ENCODE results near the gene TTN.
A peak's percentile ranks its signal among the peaks of the same experiment; 100 is the strongest.

Gene TTN

DNA sequence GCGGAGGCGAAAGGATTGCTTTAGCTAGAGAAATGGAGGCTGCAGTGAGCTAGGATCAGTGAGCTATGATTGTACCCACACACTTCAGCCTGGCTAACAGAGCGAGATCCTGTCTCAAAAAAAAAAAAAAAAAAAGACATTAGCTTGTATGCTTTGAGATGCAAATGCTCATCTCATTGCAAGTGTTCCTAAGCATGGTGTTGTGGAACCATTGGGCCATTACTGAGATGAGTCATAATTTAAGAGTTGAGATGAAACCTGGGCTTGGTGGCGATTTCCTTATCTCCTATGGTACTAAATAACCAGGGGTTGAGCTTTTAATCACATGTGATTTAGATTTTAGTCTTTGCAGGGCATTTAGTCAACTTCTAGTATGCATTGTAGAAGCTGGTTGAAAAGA is 324.8 kb downstream of the TTN start:
- H3K79me1 ChIP-seq (replicated peaks; ENCODE audit: low read length, poor library complexity, severe bottlenecking) = peaks cover 16% of the 10 kb centered on the region
- H3K9me3 ChIP-seq (ENCODE audit: control insufficient read depth, low read length) = no peaks in the 10 kb centered on the region
- H3K27ac ChIP-seq (ENCODE audit: low read length, poor library complexity, severe bottlenecking) = no peak overlapping the region
- H2AFZ ChIP-seq (ENCODE audit: low read depth, low read length) = no peak overlapping the region
- no peak overlapping the region for H2BK12ac ChIP-seq (ENCODE audit: low read length in 2 of 2)
- no peak overlapping the region for H3K23ac ChIP-seq (ENCODE audit: low read length in 2 of 2)
- H3K4me1 ChIP-seq (ENCODE audit: control insufficient read depth, insufficient read depth, low read depth, low read length) = peaks cover 6% of the 10 kb centered on the region
- peak overlapping the region; percentile 100 for H3K9ac ChIP-seq (ENCODE audit: low read length)
- H3K27me3 ChIP-seq (ENCODE audit: control insufficient read depth in 1 of 2, insufficient read depth in 1 of 2, low read length in 2 of 2) = no peaks in the 10 kb centered on the region
- no peak overlapping the region for H4K91ac ChIP-seq (ENCODE audit: low read length)
- DNase-seq = peak; percentile 23
- H3K18ac ChIP-seq (ENCODE audit: low read depth in 1 of 2, low read length in 2 of 2) = no peak overlapping the region
- no peak overlapping the region for H3K14ac ChIP-seq (ENCODE audit: low read length in 2 of 2)
- no peak overlapping the region for H3K4me2 ChIP-seq (ENCODE audit: low read length, poor library complexity, severe bottlenecking)
- H2BK15ac ChIP-seq (ENCODE audit: low read depth, poor library complexity, severe bottlenecking) = no peak overlapping the region
- peak overlapping the region in 1 of 2 experiments; percentile 95 for H3K4me3 ChIP-seq (ENCODE audit: insufficient read depth in 1 of 2, low read depth in 1 of 2, low read length in 2 of 2)
- H4K8ac ChIP-seq (ENCODE audit: low read length) = no peak overlapping the region
- H3K36me3 ChIP-seq (ENCODE audit: control insufficient read depth in 1 of 2, insufficient read depth in 2 of 2, low read depth in 1 of 2, low read length in 2 of 2) = peaks cover 0 to 16% of the 10 kb centered on the region in 2 experiments
- 94% methylated on average over 4 of the region's 4 CpGs for WGBS
- H2BK5ac ChIP-seq (ENCODE audit: low read depth, low read length, poor library complexity, severe bottlenecking) = no peak overlapping the region
- H2AK5ac ChIP-seq (ENCODE audit: low read length, severe bottlenecking) = no peak overlapping the region
- no peak overlapping the region for H2BK120ac ChIP-seq (ENCODE audit: low read depth, low read length)
- H3K4ac ChIP-seq (ENCODE audit: low read depth in 1 of 2, low read length in 2 of 2) = no peak overlapping the region

DNA sequence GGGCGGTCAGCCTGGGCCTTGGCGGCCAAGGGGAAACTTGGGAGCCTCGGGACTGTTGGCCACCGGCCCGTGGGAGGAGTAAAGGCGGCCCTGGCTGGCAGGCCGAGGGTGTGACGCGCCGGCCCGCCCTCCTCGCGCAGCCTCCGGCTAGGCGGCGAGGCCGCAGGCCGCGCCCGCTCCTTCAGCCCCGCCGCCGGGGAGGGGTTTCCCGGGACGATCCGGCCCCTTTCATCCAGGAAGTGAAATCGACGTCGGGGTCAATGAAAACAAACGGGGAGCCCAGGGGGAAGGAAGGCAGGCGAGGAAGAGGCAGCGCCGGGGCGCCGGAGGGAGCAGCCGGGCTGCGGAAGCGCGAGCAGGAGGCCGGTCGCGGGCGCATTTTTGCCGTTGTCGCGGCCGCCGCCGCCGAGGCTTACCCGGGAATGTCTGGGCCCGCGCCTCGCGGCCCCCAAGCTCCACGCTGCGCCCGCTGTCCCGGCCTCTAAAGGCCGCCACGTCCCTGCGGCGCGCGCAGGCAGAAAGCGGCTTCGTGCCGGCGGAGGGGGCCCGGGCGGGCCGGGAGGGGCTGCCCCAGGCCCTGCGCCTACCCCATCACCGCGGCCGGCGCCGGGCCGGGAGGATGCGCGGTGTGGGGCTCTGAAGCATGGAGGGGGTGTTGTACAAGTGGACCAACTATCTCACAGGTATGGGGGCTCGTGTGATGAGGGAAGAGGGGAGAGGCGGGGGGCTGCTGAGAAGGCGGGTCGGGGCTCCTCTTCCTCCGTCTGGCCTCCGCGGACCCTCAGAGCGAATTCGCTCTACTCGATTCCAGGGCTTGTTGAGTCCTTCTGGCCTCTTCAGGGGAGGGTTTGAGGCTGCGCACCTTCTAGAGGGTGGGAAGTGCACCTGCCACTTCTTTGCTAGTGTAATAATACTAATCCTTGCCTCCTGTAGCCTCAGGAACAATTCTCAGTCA is 326.7 kb downstream of the TTN start, which contains the start of gene PLEKHA3:
PLEKHA3 (plus strand) TSS at position 231 of the 955 bp plus-strand sequence; CDS start at position 644, 413 bp downstream.
- Histone ChIP-seq H4K91ac (ENCODE audit: low read length) (no peak within 1 kb of the TSS), H3K9me3 (ENCODE audit: control insufficient read depth, low read length) (no peaks in the 10 kb centered on the region), H4K8ac (ENCODE audit: low read length) (peak within 1 kb of the TSS; percentile 46), H2BK120ac (ENCODE audit: low read depth, low read length) (no peak within 1 kb of the TSS), H3K14ac (ENCODE audit: low read length in 2 of 2) (peak within 1 kb of the TSS in 1 of 2 experiments; percentile 59), H2AK5ac (ENCODE audit: low read length, severe bottlenecking) (peak within 1 kb of the TSS; percentile 29), H3K4me3 (ENCODE audit: insufficient read depth in 1 of 2, low read depth in 1 of 2, low read length in 2 of 2) (peak within 1 kb of the TSS; percentile 83 to 98), H3K27ac (ENCODE audit: low read length, poor library complexity, severe bottlenecking) (peak within 1 kb of the TSS; percentile 48), H3K4me1 (ENCODE audit: control insufficient read depth, insufficient read depth, low read depth, low read length) (peaks cover 6% of the 10 kb centered on the region), H2BK5ac (ENCODE audit: low read depth, low read length, poor library complexity, severe bottlenecking) (no peak within 1 kb of the TSS), H2BK15ac (ENCODE audit: low read depth, poor library complexity, severe bottlenecking) (peak within 1 kb of the TSS; percentile 41), H3K9ac (ENCODE audit: low read length) (peak within 1 kb of the TSS; percentile 100), H3K27me3 (ENCODE audit: control insufficient read depth in 1 of 2, insufficient read depth in 1 of 2, low read length in 2 of 2) (no peaks in the 10 kb centered on the region), H3K23ac (ENCODE audit: low read length in 2 of 2) (peak within 1 kb of the TSS in 1 of 2 experiments; percentile 72), H3K79me1 (replicated peaks; ENCODE audit: low read length, poor library complexity, severe bottlenecking) (peaks cover 9% of the 10 kb centered on the region), H3K36me3 (ENCODE audit: control insufficient read depth in 1 of 2, insufficient read depth in 2 of 2, low read depth in 1 of 2, low read length in 2 of 2) (no peaks in the 10 kb centered on the region), H3K4ac (ENCODE audit: low read depth in 1 of 2, low read length in 2 of 2) (peak within 1 kb of the TSS; percentile 40 to 73), H2AFZ (ENCODE audit: low read depth, low read length) (peak within 1 kb of the TSS; percentile 76), H3K18ac (ENCODE audit: low read depth in 1 of 2, low read length in 2 of 2) (peak within 1 kb of the TSS in 1 of 2 experiments; percentile 82), H2BK12ac (ENCODE audit: low read length in 2 of 2) (peak within 1 kb of the TSS in 1 of 2 experiments; percentile 54), H3K4me2 (ENCODE audit: low read length, poor library complexity, severe bottlenecking) (peak within 1 kb of the TSS; percentile 85)
- WGBS = under 1% methylated on average over 60 of the region's 92 CpGs
- DNase-seq = peak; percentile 97

DNA sequence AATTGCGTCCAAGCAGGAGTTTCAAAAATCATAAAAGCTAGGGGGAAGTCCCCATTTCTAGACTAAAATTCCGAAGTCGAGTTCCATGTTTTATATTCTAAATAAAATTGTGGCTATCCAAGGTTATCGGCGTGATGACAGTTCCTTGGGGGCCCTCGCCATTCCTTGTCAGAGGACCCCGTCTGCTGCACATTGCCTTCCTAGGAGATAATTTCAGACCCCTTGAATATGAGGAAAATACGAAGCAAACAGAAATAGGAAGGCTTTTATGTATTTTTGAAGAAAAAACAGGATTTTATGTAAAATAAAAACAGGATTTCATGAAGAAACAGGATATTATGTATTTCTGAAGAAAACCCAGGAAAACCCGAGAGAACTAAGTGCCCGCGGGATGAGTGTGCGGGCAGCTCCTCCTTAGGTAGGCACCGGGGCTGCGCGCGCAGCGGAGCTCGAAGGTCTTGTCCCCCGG is 327.4 kb downstream of the TTN start:
- Histone ChIP-seq H4K91ac (ENCODE audit: low read length) (no peak overlapping the region), H3K4ac (ENCODE audit: low read depth in 1 of 2, low read length in 2 of 2) (no peak overlapping the region), H2BK120ac (ENCODE audit: low read depth, low read length) (no peak overlapping the region), H3K27ac (ENCODE audit: low read length, poor library complexity, severe bottlenecking) (peak overlapping the region; percentile 48), H3K9me3 (ENCODE audit: control insufficient read depth, low read length) (no peaks in the 10 kb centered on the region), H3K23ac (ENCODE audit: low read length in 2 of 2) (no peak overlapping the region), H4K8ac (ENCODE audit: low read length) (peak overlapping the region; percentile 46), H3K9ac (ENCODE audit: low read length) (peak overlapping the region; percentile 100), H2AK5ac (ENCODE audit: low read length, severe bottlenecking) (peak overlapping the region; percentile 29), H2BK5ac (ENCODE audit: low read depth, low read length, poor library complexity, severe bottlenecking) (no peak overlapping the region), H3K36me3 (ENCODE audit: control insufficient read depth in 1 of 2, insufficient read depth in 2 of 2, low read depth in 1 of 2, low read length in 2 of 2) (no peaks in the 10 kb centered on the region), H3K79me1 (replicated peaks; ENCODE audit: low read length, poor library complexity, severe bottlenecking) (peaks cover 8% of the 10 kb centered on the region), H3K18ac (ENCODE audit: low read depth in 1 of 2, low read length in 2 of 2) (peak overlapping the region in 1 of 2 experiments; percentile 22), H2BK12ac (ENCODE audit: low read length in 2 of 2) (no peak overlapping the region), H3K4me2 (ENCODE audit: low read length, poor library complexity, severe bottlenecking) (peak overlapping the region; percentile 85), H2BK15ac (ENCODE audit: low read depth, poor library complexity, severe bottlenecking) (no peak overlapping the region), H3K4me1 (ENCODE audit: control insufficient read depth, insufficient read depth, low read depth, low read length) (peaks cover 6% of the 10 kb centered on the region), H2AFZ (ENCODE audit: low read depth, low read length) (no peak overlapping the region), H3K14ac (ENCODE audit: low read length in 2 of 2) (no peak overlapping the region), H3K4me3 (ENCODE audit: insufficient read depth in 1 of 2, low read depth in 1 of 2, low read length in 2 of 2) (peak overlapping the region; percentile 83 to 98), H3K27me3 (ENCODE audit: control insufficient read depth in 1 of 2, insufficient read depth in 1 of 2, low read length in 2 of 2) (no peaks in the 10 kb centered on the region)
- DNase-seq = no peak
- 36% methylated on average over 19 of the region's 19 CpGs for WGBS

DNA sequence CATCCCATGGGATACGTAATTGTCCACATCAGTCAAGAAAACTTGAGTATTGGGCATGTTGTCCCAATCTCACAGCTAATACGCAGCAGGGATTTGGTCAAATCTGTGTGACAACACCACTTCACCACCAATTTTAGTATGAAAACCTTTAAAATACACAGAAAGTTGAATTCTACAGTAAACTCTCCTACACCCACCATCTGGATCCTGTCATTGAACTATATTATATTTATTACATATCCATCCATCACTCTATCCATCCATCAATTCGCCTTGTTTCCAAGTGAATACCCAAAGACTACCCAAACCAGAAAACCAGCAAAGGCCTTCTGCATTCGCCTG is 328.0 kb downstream of the TTN start:
- Histone ChIP-seq H2BK5ac (ENCODE audit: low read depth, low read length, poor library complexity, severe bottlenecking) (no peak overlapping the region), H3K4me2 (ENCODE audit: low read length, poor library complexity, severe bottlenecking) (peak overlapping the region; percentile 85), H2BK120ac (ENCODE audit: low read depth, low read length) (no peak overlapping the region), H3K4me3 (ENCODE audit: insufficient read depth in 1 of 2, low read depth in 1 of 2, low read length in 2 of 2) (peak overlapping the region in 1 of 2 experiments; percentile 98), H3K9me3 (ENCODE audit: control insufficient read depth, low read length) (no peaks in the 10 kb centered on the region), H3K18ac (ENCODE audit: low read depth in 1 of 2, low read length in 2 of 2) (peak overlapping the region in 1 of 2 experiments; percentile 50), H2BK15ac (ENCODE audit: low read depth, poor library complexity, severe bottlenecking) (no peak overlapping the region), H3K14ac (ENCODE audit: low read length in 2 of 2) (no peak overlapping the region), H4K8ac (ENCODE audit: low read length) (peak overlapping the region; percentile 85), H4K91ac (ENCODE audit: low read length) (no peak overlapping the region), H2AK5ac (ENCODE audit: low read length, severe bottlenecking) (peak overlapping the region; percentile 29), H2BK12ac (ENCODE audit: low read length in 2 of 2) (no peak overlapping the region), H2AFZ (ENCODE audit: low read depth, low read length) (no peak overlapping the region), H3K23ac (ENCODE audit: low read length in 2 of 2) (no peak overlapping the region), H3K79me1 (replicated peaks; ENCODE audit: low read length, poor library complexity, severe bottlenecking) (peaks cover 10% of the 10 kb centered on the region), H3K27me3 (ENCODE audit: control insufficient read depth in 1 of 2, insufficient read depth in 1 of 2, low read length in 2 of 2) (no peaks in the 10 kb centered on the region), H3K27ac (ENCODE audit: low read length, poor library complexity, severe bottlenecking) (peak overlapping the region; percentile 48), H3K4ac (ENCODE audit: low read depth in 1 of 2, low read length in 2 of 2) (peak overlapping the region in 1 of 2 experiments; percentile 58), H3K36me3 (ENCODE audit: control insufficient read depth in 1 of 2, insufficient read depth in 2 of 2, low read depth in 1 of 2, low read length in 2 of 2) (no peaks in the 10 kb centered on the region), H3K4me1 (ENCODE audit: control insufficient read depth, insufficient read depth, low read depth, low read length) (peaks cover 9% of the 10 kb centered on the region), H3K9ac (ENCODE audit: low read length) (peak overlapping the region; percentile 100)
- WGBS = 65% methylated on average over 4 of the region's 4 CpGs
- DNase-seq = no peak

Data from mesenchymal stem cell (in vitro differentiated cells and primary cell).